NCI-H1105 (cell line): ENCODE measurements around the gene LEO1.

Source experiments
- DNase-seq: peaks from one replicate; lab custom pipeline; 2025; lab: John Stamatoyannopoulos, UW

LEO1 gene

GRCh38 chr15:51931016-51931415, 40.6 kb downstream of the LEO1 start:
- DNase-seq = no peak

GRCh38 chr15:51926809-51927208, 44.8 kb downstream of the LEO1 start:
- DNase-seq = no peak

GRCh38 chr15:51924156-51925068, 47.2 kb downstream of the LEO1 start:
- DNase-seq = no peak

- no peak for DNase-seq
Observed at GRCh38 chr15:51917493-51917892, 54.1 kb downstream of the LEO1 start.

GRCh38 chr15:51912528-51912927, 59.0 kb downstream of the LEO1 start:
- DNase-seq = no peak

- DNase-seq = no peak
Observed at GRCh38 chr15:51909584-51909983, 62.0 kb downstream of the LEO1 start.

- no peak for DNase-seq
Observed at GRCh38 chr15:51908316-51908715, 63.3 kb downstream of the LEO1 start.

GRCh38 chr15:51907136-51907862, 64.3 kb downstream of the LEO1 start:
- DNase-seq = no peak

- DNase-seq = no peak
Observed at GRCh38 chr15:51904931-51905330, 66.6 kb downstream of the LEO1 start.

- DNase-seq = no peak
Observed at GRCh38 chr15:51904421-51904820, 67.2 kb downstream of the LEO1 start.

- DNase-seq = no peak
Observed at GRCh38 chr15:51889486-51889885, 82.1 kb downstream of the LEO1 start.

GRCh38 chr15:51888593-51889195, 82.9 kb downstream of the LEO1 start:
- DNase-seq = no peak
